Measurements from ENCODE around the gene MTMR2.
"Not testable (repeated sequence)": the region's sequence is repeated elsewhere in the genome, so short reads cannot be mapped to it uniquely, and the experiment has no call there.

MTMR2 gene

DNA sequence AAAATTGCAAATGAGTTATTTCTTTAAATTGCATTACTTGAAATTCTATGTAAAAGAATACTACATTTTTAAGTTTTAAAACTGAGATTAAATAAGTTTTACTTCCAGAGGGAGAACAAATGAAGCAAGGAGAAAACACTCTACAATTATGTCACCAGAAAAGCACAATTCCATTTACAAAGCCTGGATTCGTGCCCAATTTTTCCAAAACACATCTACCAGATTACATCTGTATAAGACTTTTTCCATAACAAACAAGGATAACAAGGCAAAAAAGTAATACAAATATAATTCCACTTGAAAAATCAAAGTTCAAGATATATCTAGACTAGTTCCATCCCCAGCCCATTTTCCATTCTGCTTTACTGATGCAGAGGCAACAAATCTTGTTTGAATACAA lies 40.5 kb downstream of the MTMR2 start:
- DNase-seq: no peak

DNA sequence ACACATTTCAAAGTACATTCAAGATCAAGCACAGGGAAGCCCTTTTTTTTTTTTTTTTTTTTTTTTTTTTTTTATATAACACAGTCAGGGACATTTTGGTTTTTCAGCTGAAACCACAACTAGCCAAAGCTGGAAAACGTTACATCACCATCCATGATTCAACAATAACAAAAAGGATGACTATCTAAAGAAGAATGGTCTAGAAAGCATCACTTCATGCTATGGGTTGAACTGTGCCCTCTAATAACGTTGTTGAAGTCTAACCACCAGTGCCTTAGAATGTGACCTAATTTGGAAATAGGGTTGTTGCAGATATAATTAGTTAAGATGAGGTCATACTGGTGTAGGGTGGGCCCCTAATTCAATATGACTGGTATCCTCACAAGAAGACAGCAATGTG lies 46.6 kb downstream of the MTMR2 start:
- DNase-seq: no peak

DNA sequence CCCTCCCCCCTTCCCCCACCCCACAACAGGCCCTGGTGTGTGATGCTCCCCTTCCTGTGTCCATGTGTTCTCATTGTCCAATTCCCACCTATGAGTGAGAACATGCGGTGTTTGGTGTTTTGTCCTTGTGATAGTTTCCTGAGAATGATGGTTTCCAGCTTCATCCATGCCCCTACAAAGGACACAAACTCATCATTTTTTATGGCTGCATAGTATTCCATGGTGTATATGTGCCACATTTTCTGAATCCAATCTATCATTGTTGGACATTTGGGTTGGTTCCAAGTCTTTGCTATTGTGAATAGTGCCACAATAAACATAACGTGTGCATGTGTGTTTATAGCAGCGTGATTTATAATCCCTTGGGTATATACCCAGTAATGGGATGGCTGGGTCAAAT lies 53.0 kb downstream of the MTMR2 start:
- DNase-seq: not testable (repeated sequence)

DNA sequence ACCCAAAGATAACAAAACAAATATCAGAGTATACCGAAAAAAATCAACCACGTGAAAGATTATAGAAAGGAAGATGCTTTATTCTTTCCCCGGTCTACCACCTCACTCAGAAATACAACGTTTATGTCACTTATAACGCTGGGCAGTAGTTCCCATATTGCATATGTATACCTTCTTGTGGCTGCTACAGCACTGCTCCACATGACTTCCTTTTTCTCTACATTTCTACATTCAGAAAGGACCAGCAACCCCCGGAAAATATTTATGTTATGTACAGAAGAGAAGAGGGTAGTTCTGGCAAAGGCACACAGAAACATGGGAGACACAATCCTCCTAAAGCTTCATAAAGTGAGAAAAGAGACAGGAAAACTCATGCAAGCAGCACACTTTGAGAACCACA lies 56.8 kb downstream of the MTMR2 start:
- DNase-seq: no peak

DNA sequence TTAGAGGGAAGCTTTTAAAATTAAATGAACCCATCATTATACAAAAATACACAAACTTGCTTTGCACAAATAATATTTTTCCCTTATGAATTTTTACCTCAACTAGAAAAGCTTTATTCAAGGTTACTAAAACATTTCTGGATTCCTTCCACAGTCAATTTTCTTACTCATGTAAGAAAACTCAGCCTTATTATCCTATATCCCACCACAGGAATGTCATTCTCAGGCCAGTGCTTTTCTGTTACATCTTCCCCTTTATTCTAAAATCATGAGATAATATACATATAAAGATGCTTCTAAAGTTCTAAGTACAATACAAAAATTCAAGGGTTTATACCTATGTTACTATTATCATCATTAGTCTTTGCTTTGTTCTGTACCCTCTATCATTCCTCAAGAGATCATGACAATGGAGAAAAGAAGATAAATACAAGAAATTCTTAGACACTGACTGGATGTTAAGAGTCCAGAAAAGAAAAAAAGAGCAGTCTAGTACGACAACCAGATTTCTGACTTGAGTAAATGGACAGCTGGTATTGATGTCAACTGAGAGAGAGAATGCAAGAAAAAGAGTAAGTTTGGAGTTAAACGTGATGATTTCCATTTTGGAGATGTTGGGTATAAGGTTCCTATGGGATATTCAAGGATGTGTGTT lies 60.3 kb downstream of the MTMR2 start:
- no peak for DNase-seq

DNA sequence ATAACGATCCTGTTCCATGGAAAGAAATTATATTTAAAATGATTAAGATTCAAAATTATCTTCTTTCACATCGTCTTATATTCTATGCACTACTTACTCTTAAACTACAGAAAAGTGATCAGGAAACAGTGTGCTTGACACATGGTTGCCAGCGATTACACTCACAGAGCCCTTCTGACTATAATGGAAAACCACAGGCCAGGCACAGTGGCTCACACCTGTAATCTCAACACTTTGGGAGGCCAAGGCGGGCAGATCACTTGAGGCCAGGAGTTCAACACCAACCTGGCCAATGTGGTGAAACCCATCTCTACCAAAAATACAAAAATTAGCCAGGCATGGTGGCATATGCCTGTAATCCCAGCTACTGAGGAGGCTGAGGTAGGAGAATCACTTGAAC lies 63.9 kb downstream of the MTMR2 start:
- not testable (repeated sequence) for DNase-seq

DNA sequence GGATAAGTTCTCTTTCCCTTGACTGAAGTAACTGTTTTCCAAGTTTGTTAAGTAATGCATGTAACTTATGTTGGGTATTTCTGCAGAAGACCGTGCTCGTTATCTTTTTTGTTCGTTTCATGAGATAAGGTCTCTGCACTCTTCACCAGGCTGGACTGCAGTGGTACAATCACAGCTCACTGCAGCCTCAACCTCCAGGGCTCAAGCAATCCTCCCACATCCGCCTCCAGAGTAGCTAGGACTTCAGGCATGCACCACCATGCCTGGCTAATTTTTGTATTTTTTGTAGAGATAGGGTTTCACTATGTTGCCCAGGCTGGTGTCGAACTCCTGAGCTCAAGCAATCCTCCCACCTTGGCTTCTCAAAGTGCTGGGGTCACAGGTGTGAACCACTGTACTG lies 69.5 kb downstream of the MTMR2 start:
- not testable (repeated sequence) for DNase-seq

DNA sequence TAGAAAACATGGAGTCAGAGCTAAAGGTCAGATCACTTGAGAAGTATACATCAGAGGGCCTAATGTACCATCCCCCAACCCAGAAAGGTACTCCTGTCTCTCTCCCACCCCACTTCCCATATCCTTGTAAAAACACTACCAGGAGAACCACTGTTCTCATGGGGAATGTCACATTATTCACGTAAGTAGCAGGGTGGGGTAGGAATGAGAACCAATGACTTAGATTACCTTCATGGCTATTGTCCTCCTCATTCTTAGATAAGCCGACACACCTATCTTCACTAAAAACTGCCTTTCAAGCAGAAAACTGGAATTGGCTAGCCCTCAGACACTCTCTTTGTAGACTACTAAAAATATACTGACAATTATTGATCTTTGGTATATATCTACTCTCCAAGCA lies 70.0 kb downstream of the MTMR2 start:
- DNase-seq: no peak

DNA sequence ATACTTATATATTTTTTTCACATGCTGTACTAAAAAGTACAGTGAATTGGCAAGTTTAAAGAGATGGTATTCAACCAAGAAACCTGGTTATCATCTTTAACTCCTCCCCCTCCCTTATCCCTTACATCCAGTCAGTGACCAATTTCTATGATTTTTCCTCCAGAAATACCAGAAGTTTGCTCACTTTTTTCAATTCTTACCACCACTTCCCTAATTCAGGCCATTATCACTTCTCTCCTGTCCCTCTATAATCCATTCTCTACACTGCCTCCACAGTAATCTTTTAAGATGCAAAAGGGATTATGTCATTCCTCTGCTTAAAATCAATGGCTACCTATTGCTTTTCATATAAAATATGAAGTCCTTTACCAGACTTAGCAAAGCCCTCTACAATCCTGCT lies 70.8 kb downstream of the MTMR2 start:
- DNase-seq: no peak

DNA sequence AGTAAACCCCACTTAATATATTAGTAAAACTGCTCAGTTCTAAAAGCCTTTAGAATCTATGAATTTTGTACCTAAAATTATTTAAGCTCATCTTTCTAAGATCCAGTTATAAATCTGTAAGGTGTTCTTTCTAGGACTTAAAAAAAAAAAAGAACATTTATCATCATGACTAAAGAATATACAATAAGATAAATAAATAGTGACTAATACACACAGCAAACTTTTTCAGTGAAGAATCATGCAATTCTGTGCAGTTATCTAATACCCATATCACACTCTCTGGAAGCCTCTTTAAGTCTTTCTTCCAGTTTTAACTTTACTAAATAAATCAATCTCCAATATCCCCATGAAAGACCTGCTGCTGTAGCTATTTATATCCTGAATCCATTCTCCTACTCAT lies 73.8 kb downstream of the MTMR2 start:
- DNase-seq: no peak

DNA sequence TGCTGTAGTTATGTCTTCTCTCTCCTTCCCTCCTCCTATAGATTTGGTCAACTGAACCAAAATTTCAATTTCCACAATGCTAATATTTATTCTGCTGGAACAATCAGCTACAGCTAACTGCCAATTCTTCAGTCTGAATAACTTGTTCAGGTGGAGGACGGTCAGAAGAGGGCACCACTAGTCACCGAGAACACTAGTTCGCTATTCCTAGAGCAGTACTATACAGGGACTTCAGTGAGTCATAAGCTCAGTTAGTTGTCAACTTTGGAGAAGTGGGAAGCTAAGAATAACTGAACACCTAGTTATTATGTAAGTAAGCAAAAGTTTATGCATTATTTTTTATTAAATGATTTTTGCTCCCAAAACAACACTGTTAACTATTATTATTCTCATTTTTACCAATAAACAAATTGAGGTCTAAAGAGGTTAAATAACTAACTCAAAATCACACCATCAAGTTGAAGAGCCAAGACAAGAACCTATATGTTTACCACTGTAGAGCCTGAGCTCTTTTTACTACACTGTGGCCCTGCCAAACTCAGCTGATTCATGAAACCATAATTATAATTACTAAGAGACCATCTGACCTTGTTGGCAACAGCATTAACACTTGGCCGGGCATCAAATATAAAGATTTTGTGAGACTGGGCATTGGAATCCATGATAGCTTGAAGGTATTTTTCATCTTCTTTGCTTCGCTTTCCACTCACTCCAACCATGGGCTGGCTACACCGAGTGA lies 74.7 kb downstream of the MTMR2 start:
- DNase-seq: no peak

DNA sequence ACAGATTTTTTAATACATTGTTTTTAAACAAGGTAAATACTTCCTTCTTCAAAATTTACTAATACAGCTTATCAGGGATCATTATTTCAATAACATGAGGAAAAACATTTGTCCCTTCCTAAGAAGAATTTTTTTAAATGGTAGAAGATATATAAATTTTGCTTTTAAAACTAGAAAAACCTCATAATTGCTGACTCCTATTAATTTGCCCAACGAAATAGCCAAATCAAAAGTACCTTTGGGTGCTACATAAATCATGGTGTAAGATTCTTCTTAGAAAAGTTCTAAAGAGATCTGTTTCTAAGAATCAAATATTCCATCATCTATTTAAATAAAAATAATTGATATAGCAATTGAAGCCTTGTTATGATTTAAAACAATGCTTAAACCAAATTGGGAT lies 78.7 kb downstream of the MTMR2 start:
- DNase-seq: no peak

DNA sequence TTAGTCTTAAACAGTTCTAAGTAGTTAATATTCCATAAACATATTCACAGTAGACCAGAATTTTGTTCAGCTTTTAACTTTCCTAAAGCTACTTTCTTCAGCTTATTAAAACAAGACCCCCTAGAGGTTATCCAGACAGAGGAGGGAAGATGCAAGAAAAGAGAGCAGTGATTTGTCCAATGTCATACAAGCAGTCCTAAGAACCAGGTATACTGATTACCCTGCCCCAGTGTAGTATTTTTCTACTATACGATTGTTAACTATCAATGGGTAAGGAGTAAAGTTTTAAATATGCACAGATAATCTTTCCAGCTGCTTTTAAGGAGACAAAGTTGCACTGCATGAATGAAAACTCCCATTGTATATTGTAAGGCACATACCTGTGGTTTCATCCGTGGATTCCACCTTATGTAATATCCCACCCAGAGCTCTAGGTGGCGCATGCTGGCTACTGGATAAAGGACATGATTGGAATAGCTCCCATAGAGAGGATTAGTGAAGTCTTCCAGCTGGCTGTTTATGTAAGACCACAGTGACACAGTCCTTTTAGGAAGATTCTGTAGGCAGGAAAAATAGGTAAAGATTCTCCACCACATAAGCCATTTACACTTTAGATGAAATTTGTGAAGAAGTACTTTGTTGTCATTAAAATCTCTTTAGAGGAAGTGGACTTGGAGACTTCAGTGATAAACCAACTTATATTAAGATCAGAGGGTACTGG lies 88.0 kb downstream of the MTMR2 start:
- peak; percentile 71 for DNase-seq

DNA sequence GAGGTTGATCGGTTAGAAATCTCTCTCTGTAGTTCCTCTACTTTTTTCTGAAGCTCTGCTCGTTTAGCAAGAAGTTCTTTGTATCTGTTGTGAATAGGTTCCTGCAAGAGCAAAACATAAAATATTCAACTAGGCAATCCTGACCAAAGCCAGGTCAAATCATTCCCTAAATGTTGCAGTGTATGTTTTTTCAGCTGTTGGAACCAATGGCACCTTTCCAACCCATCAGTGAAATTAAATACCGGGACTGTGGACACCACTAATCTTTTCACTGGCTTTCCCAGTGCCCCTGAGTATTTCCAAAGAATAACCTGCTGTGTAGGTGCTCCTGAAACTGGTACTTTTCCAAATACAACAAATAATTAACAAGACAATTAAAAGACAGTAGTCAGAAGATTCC lies 88.6 kb downstream of the MTMR2 start:
- no peak for DNase-seq

DNA sequence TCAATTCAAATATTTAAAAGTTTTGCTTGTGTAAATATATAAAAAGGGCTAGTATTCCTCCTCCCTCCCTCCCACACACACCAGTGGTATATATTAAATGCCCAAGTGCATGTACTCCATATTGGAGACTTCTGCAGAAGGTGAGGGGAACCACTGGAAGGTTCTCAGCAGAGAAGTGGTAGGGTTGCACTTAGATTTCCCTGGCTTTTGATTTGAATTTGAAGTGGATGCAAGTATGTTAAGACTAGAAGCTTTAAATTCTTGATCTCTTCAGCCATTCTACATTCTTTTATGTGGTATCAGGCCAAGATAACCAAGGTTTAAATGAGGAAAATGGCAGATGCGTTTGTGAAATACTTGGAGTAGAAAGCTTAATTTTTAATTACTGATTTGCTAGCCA lies 90.5 kb downstream of the MTMR2 start:
- DNase-seq: no peak

DNA sequence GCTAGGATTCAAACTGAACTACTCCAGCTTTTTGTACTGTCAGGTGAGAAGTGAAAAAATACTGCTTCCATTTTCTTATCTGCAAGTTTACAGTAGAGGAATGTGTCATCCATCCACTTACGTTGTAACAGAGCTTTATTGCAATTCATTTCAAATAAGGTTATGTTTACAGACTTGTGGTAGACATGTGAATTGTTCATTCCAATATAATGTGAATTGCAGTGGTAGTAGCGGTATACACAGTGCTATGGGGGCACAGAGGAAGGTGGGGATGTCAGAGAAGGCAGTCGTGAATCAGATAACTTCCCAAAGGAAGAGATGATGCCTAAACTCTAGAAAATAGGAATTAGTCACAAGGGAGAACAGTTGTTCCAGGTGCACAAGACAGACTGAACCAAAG lies 91.1 kb downstream of the MTMR2 start:
- no peak for DNase-seq

DNA sequence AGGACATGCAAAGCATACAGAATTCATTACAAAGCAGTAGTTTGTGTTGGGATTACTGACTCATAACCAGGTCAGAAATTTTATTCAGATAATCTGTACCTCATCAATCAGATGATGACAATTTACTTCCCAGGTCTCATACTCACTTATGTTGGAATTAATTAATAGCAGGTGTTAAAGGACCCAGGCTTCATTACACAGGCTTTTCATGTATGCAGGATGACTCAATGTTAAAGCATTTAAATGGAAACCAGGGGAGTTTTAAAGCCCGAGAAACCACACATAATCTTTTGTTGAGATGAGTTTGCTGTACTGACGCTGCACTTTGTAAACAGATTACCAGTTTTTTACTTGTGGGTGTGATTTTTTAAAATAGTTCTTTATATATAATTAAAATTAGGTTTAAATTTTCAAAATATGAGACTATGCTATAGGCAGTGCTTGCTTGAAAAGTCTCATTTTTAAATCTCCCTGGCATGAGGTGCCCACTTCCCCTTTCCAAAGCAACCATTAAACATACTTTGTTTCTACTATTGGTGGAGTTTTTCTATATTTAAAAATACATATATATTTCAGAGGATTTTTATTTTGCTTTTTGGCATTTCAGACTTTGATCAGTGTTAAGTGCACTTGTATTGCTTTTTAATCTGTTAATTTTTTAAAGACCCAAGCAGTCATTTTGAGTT lies 92.6 kb downstream of the MTMR2 start:
- DNase-seq: no peak

DNA sequence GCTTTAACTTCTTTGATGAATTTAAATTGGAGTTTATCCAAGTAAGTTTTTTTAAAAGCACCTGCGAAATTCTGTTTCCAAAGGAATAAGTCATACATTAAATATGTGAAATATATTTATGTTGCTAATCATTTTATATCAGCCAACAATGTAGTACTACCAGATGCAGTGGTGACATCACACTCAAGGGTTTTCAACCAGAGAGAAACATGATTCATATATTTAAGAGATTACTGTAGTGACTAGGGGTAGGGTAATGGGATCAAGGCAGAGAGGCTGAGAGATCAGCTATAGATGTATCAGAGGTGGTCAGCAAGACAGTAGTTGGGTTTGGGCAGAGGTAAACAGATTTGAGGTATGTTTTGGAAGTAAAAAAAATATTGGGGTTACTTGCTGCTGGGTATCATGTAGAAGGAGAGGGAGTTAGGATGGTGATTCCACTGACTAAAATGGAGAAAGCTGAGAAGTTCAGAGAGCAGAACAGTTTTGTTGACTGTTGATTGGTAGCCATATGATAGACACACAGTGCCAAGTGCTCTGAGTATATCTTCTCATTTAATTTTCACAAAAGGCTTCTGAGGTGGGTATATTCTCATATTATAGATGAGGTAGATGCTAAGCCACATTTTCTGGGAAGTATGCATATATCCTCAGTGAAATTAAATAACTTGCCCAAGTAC lies 94.2 kb downstream of the MTMR2 start:
- DNase-seq: no peak

DNA sequence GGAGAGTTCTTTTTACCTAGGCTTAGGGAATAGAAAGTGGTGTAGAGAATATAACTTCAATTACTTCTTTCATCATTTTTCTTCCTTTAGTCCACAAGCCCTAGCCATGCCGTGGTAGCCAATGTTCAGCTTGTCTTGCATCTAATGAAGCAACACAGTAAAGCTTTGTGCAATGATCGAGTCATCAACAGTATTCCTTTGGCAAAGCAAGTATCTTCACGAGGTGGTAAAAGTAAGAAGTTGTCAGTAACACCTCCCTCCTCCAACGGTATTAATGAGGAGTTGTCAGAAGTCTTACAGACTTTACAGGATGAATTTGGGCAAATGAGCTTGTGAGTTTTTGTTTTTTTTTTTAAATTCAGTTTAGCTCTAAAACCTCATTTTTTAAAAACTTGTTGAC lies 96.2 kb downstream of the MTMR2 start:
- no peak for DNase-seq

DNA sequence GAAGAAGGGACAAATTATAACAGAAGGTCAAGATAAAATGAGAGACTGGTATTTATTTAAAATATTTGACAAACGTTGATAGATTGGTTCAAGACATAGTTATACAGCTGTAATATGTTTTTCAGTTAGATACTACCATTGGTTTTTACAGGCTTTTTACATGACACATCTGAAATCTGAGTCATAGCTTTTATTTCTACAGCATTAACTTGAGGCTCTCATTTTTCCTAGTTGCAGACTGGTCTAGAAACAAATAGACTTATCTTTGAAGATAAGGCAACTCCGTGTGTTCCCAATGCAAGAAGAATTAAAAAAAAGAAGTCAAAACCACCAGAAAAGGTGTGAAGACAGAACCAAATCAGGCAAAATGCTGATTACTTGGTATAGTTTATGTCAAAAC lies 102.3 kb downstream of the MTMR2 start:
- DNase-seq: no peak

DNA sequence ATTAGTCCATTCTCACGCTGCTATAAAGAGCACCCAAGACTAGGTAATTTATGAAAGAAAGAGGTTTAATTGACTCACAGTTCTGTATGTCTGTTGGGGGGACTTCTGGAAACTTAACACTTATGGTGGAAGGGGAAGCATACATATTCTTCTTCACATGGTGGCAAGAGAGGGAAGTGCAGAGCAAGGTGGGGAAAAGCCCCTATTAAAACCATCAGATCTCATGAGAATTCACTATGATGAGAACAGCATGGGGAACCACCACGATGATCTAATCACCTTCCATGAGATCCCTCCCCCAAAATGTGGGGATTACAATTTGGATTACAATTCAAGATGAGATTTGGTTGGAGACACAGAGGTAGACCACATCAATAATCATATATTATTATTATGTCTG lies 107.9 kb downstream of the MTMR2 start:
- no peak for DNase-seq

DNA sequence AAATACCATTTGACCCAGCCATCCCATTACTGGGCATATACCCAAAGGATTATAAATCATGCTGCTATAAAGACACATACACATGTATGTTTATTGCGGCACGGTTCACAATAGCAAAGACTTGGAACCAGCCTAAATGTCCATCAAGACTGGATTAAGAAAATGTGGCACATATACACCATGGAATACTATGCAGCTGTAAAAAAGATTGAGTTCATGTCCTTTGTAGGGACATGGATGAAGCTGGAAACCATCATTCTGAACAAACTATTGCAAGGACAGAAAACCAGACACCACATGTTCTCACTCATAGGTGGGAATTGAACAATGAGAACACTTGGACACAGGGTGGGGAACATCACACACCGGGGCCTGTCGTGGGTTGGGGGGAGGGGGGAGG lies 112.9 kb downstream of the MTMR2 start:
- DNase-seq: not testable (repeated sequence)

DNA sequence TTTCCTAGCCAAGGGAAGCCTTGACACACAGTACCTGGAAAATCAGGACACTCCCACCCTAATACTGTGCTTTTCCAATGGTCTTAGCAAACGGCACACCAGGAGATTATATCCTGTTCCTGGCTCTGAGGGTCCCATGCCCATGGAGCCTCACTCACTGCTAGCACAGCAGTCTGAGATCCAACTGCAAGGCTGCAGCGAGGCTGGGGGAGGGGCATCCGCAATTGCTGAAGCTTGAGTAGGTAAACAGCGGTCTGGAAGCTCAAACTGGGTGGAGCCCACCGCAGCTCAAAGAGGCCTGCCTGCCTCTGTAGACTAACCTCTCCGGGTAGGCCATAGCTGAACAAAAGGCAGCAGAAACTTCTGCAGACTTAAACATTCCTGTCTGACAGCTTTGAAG lies 117.4 kb downstream of the MTMR2 start:
- not testable (repeated sequence) for DNase-seq
